Body of pancreas (tissue), 4 donors: ENCODE results near the gene MYH7. TPM values are rescaled to one million over a fixed set of nuclear protein-coding genes. Genes with fewer than 3 reads are reported as not detected.

ENCODE experiments used
- ATAC-seq: fragments of 150-250 bp; one replicate; pipeline ENCODE4 v1.9.1; 2016
- DNase-seq, 4 donors: peaks; one replicate each; pipeline ENCODE4 v3.0.0-alpha.2; 2019
- H3K27ac ChIP-seq, 4 donors: fragments of 200-600 bp; sonication (generic); 1 replicate in 3 of 4; 2 replicates in 1 of 4; pipeline versions ENCODE4 v1.5.1 to v1.6.1; 2016 to 2019; ENCODE audit warnings: mild to moderate bottlenecking in 1 of 4, mixed read lengths in 1 of 4, moderate library complexity in 1 of 4
- H3K27me3 ChIP-seq, 2 donors: fragments of 200-600 bp; sonication (generic); one replicate each; pipeline ENCODE4 v1.6.0; 2016; ENCODE audit warnings: mild to moderate bottlenecking in 1 of 2
- H3K36me3 ChIP-seq, 2 donors: fragments of 200-600 bp; sonication (generic); replicated peaks in 1 of 2; 2 replicates each; pipeline ENCODE4 v1.5.1; 2016; ENCODE audit warnings: low read depth in 2 of 2; ENCODE audit not compliant: insufficient read depth in 1 of 2
- H3K4me1 ChIP-seq: fragments of 200-600 bp; sonication (generic); one replicate; pipeline ENCODE4 v1.6.0; 2016
- H3K4me3 ChIP-seq, 2 donors: fragments of 200-600 bp; sonication (generic); 1 replicate in 1 of 2; 2 replicates in 1 of 2; pipeline ENCODE4 v1.5.1; 2016 to 2019
- H3K9me3 ChIP-seq, 3 donors: fragments of 200-600 bp; sonication (generic); 1 replicate in 2 of 3; 2 replicates in 1 of 3; pipeline ENCODE4 v1.5.1; 2016
- CTCF ChIP-seq, 7 experiments: fragments of 450-650 bp in 4 of 7; fragments of 200-600 bp in 3 of 7; sonication (generic) in 3 of 7; IDR thresholded peaks; one replicate each; pipeline ENCODE4 v1.5.1; 2016 to 2019; ENCODE audit warnings: antibody characterized with exemption in 7 of 7
- POLR2A ChIP-seq, 3 donors: fragments of 450-650 bp; IDR thresholded peaks; one replicate each; pipeline ENCODE4 v1.6.1; 2016; ENCODE audit warnings: antibody characterized with exemption in 3 of 3, mild to moderate bottlenecking in 2 of 3
- WGBS, 2 donors: methylation state at CpG; one replicate each; pipeline ENCODE4 v1.1.5; 2017; 5-methylcytosine and 5-hydroxymethylcytosine counted together
- intact Hi-C: fragments of 100-400 bp; cut with DNase I; formaldehyde crosslinking; loops from one replicate; pipeline ENCODE4 v1.15.1; 2023
- total RNA-seq, 2 donors: library from RNA; depleted of rRNA; stranded (reverse); fragments of >200 nt; gene quantifications; one replicate each; pipeline ENCODE4 v1.1.0, GENCODE V29; 2016

MYH7 gene
- total RNA-seq, 2 donors from 2014 or later = 0.52 to 2.0 TPM

- peak; percentile 84 to 99 (median 97) for TF ChIP-seq CTCF (IDR thresholded peaks at IDR 0.05)
- no peak for TF ChIP-seq POLR2A (IDR thresholded peaks at IDR 0.05)
These were observed 55.9 kb downstream of the MYH7 start for GRCh38 chr14:23379366-23380196.

GRCh38 chr14:23378612-23379220, 56.7 kb downstream of the MYH7 start:
- peaks cover 6% of the 10 kb centered on the region for H3K4me1 ChIP-seq
- ATAC-seq (no peak), DNase-seq (no peak)
- no peak overlapping the region for H3K27ac ChIP-seq
- intact Hi-C loops = loop anchor here (10.0 kb wide), 1 partner anchor 114 kb away; no protein-coding TSS in a partner anchor
- H3K4me3 ChIP-seq = no peak overlapping the region
- no peaks in the 10 kb centered on the region for H3K36me3 ChIP-seq
- 72 to 74% methylated on average over 7 to 11 of the region's 11 CpGs for WGBS, 2 donors
- TF ChIP-seq POLR2A (IDR thresholded peaks at IDR 0.05) (no peak), CTCF (IDR thresholded peaks at IDR 0.05) (no peak)
- no peaks in the 10 kb centered on the region for H3K27me3 ChIP-seq
- no peaks in the 10 kb centered on the region for H3K9me3 ChIP-seq

More at GRCh38 chr14:23379366-23380196, 55.9 kb downstream of the MYH7 start:
- Histone ChIP-seq H3K27ac (no peak overlapping the region), H3K9me3 (no peaks in the 10 kb centered on the region), H3K4me1 (peaks cover 6% of the 10 kb centered on the region), H3K4me3 (no peak overlapping the region), H3K36me3 (no peaks in the 10 kb centered on the region), H3K27me3 (no peaks in the 10 kb centered on the region)
- peak; percentile 91 to 94 (median 92) for DNase-seq
- 19 to 45% methylated on average over 7 to 12 of the region's 12 CpGs for WGBS, 2 donors
- intact Hi-C loops = loop anchor here (10.0 kb wide), 1 partner anchor 115 kb away; no protein-coding TSS in a partner anchor
- peak; percentile 99 for ATAC-seq

- 83 to 91% methylated on average over 10 to 13 of the region's 14 CpGs for WGBS, 2 donors
- H3K36me3 ChIP-seq = no peaks in the 10 kb centered on the region
- H3K4me1 ChIP-seq = peaks cover 6% of the 10 kb centered on the region
- TF ChIP-seq CTCF (IDR thresholded peaks at IDR 0.05) (no peak), POLR2A (IDR thresholded peaks at IDR 0.05) (no peak)
- no peak overlapping the region for H3K27ac ChIP-seq
- ATAC-seq = no peak
- H3K4me3 ChIP-seq = no peak overlapping the region
- intact Hi-C loops = loop anchor here (10.0 kb wide), 1 partner anchor 113 kb away; no protein-coding TSS in a partner anchor
- DNase-seq = no peak
- H3K27me3 ChIP-seq = no peaks in the 10 kb centered on the region
- H3K9me3 ChIP-seq = no peaks in the 10 kb centered on the region
These were observed 57.6 kb downstream of the MYH7 start for GRCh38 chr14:23377573-23378563.

GRCh38 chr14:23377198-23377550, 58.3 kb downstream of the MYH7 start:
- no peak for ATAC-seq
- Histone ChIP-seq H3K9me3 (no peaks in the 10 kb centered on the region), H3K4me1 (peaks cover 6% of the 10 kb centered on the region), H3K27ac (no peak overlapping the region), H3K4me3 (no peak overlapping the region), H3K36me3 (no peaks in the 10 kb centered on the region), H3K27me3 (no peaks in the 10 kb centered on the region)
- 65 to 67% methylated on average over 11 of the region's 11 CpGs for WGBS, 2 donors
- DNase-seq = no peak
- intact Hi-C loops = loop anchor here (10.0 kb wide), 1 partner anchor 112 kb away; no protein-coding TSS in a partner anchor
- no peak for TF ChIP-seq CTCF (IDR thresholded peaks at IDR 0.05)
- TF ChIP-seq POLR2A (IDR thresholded peaks at IDR 0.05) = no peak
